Measurements from ENCODE around the gene CTNNA2.
"Not testable (repeated sequence)": the region's sequence is repeated elsewhere in the genome, so short reads cannot be mapped to it uniquely, and the experiment has no call there.

The CTNNA2 gene

GRCh38 chr2:79985571-79985970 lies 472.7 kb downstream of the CTNNA2 start:
- no peak for DNase-seq

- no peak for DNase-seq
These were observed 480.3 kb downstream of the CTNNA2 start for GRCh38 chr2:79993144-79993543.

GRCh38 chr2:79994161-79994560 lies 481.3 kb downstream of the CTNNA2 start:
- DNase-seq, result no peak

- no peak for DNase-seq
These were observed 482.1 kb downstream of the CTNNA2 start for GRCh38 chr2:79994965-79995364.

- DNase-seq, result no peak
These were observed 483.9 kb downstream of the CTNNA2 start for GRCh38 chr2:79996709-79997108.

- DNase-seq, result no peak
These were observed 488.9 kb downstream of the CTNNA2 start for GRCh38 chr2:80001701-80002101.

- DNase-seq, result no peak
These were observed 489.3 kb downstream of the CTNNA2 start for GRCh38 chr2:80002112-80002511.

GRCh38 chr2:80002568-80003157 lies 489.8 kb downstream of the CTNNA2 start:
- no peak for DNase-seq

GRCh38 chr2:80007777-80008503 lies 495.1 kb downstream of the CTNNA2 start:
- DNase-seq, result no peak

GRCh38 chr2:80008596-80008995 lies 495.7 kb downstream of the CTNNA2 start:
- no peak for DNase-seq

GRCh38 chr2:80009211-80009610 lies 496.4 kb downstream of the CTNNA2 start:
- DNase-seq, result no peak

- no peak for DNase-seq
These were observed 499.2 kb downstream of the CTNNA2 start for GRCh38 chr2:80012061-80012460.

- no peak for DNase-seq
These were observed 501.8 kb downstream of the CTNNA2 start for GRCh38 chr2:80014637-80015036.

- no peak for DNase-seq
These were observed 503.3 kb downstream of the CTNNA2 start for GRCh38 chr2:80016171-80016570.

GRCh38 chr2:80019571-80020460 lies 507.0 kb downstream of the CTNNA2 start:
- DNase-seq, result no peak

- DNase-seq, result no peak
These were observed 509.2 kb downstream of the CTNNA2 start for GRCh38 chr2:80022018-80022417.

- DNase-seq, result no peak
These were observed 513.3 kb downstream of the CTNNA2 start for GRCh38 chr2:80026040-80026729.

GRCh38 chr2:80028051-80028450 lies 515.2 kb downstream of the CTNNA2 start:
- no peak for DNase-seq

GRCh38 chr2:80028584-80028983 lies 515.7 kb downstream of the CTNNA2 start:
- DNase-seq, result no peak

GRCh38 chr2:80030135-80030534 lies 517.3 kb downstream of the CTNNA2 start:
- DNase-seq, result no peak

GRCh38 chr2:80032684-80033083 lies 519.8 kb downstream of the CTNNA2 start:
- not testable (repeated sequence) for DNase-seq

GRCh38 chr2:80035749-80036285 lies 523.0 kb downstream of the CTNNA2 start:
- no peak for DNase-seq

GRCh38 chr2:80037310-80037709 lies 524.5 kb downstream of the CTNNA2 start:
- no peak for DNase-seq
